Spleen (tissue), 7 donors: ENCODE measurements around the gene PLA2G12A.

Experiments
- POLR2A ChIP-seq, 3 donors: fragments of 450-650 bp; IDR thresholded peaks; one replicate each; pipeline ENCODE4 v1.5.1; 2017; ENCODE audit warnings: antibody characterized with exemption in 3 of 3, mild to moderate bottlenecking in 1 of 3
- TF ChIP-seq, protein P1 (sequence below), 11 experiments: fragments of 200-600 bp in 7 of 11; fragments of 450-650 bp in 4 of 11; sonication (generic) in 4 of 11; IDR thresholded peaks in 8 of 11; conservative IDR thresholded peaks in 3 of 11; 1 replicate in 7 of 11; 2 replicates in 4 of 11; pipeline versions ENCODE4 v1.4.0 to v1.8.0; 2016 to 2021; ENCODE audit warnings: antibody characterized with exemption in 11 of 11, inconsistent platforms in 4 of 11, mild to moderate bottlenecking in 1 of 11
- donor health status: DM: no; HTN: no; CAD: no; lungs with moderate emphysema.
- donor health status: DM: no; HTN: no; CAD: no.
- donor health status: DM: no; HTN: no; CAD: no.

DNA sequence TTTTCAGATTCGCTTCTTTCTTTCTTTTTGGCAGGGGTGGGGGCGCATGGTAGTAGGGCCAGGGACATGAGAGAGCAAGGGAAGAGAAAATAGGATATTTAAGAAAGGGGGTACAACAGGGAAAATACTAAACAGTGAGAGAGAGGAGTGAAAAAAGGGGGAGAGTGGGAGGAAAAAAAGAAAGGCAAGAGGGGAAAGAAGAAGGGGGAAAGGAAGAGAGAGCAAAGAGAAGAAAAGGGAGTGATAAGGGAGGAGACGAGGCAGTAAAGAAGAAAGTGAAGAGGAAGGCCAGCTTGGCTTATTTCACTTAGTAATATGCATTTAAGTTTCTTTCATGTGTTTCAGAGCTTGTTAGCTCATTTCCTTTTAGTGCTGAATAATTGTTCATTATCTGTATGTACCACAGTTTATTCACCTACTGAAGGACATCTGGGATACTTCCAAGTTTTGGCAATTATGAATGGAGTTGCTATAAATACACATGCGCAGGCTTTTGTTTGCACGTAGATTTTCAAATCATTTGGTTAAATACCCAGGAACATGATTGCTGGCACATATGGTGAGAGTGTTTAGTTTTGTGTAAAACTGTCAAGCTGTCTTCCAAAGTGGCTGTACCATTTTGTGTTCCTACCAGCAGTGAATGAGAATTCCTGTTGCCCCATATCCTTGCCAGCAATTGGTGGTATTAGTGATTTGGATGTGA lies 63.9 kb downstream of the PLA2G12A start:
- TF ChIP-seq, protein P1, sequence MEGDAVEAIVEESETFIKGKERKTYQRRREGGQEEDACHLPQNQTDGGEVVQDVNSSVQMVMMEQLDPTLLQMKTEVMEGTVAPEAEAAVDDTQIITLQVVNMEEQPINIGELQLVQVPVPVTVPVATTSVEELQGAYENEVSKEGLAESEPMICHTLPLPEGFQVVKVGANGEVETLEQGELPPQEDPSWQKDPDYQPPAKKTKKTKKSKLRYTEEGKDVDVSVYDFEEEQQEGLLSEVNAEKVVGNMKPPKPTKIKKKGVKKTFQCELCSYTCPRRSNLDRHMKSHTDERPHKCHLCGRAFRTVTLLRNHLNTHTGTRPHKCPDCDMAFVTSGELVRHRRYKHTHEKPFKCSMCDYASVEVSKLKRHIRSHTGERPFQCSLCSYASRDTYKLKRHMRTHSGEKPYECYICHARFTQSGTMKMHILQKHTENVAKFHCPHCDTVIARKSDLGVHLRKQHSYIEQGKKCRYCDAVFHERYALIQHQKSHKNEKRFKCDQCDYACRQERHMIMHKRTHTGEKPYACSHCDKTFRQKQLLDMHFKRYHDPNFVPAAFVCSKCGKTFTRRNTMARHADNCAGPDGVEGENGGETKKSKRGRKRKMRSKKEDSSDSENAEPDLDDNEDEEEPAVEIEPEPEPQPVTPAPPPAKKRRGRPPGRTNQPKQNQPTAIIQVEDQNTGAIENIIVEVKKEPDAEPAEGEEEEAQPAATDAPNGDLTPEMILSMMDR (IDR thresholded peaks at IDR 0.05 in 8 of 11, conservative IDR thresholded peaks at IDR 0.05 in 3 of 11) = no peak
- no peak for TF ChIP-seq POLR2A (IDR thresholded peaks at IDR 0.05)
